A549 (cell line): Measurements from ENCODE around the gene THBS4. TPM values are rescaled to one million over a fixed set of nuclear protein-coding genes. Genes with fewer than 3 reads are reported as not detected.

Experiments used
- ATAC-seq, 2 experiments: fragments of 200-7000 bp in 1 of 2; fragments of >200 bp in 1 of 2; cut with Nextera tagmentation in 1 of 2; cut with Tn5 transposase in 1 of 2; 3 replicates each; pipeline versions ENCODE4 v1.8.0 to v1.9.1; 2018 to 2020; ENCODE audit warnings: mild to moderate bottlenecking in 1 of 2, moderate library complexity in 1 of 2
- CTCF ChIA-PET: fragments of 300-600 bp; sonication (Branson Sonifier 250); formaldehyde crosslinking; extraction: SDS; loops from one replicate; lab custom pipeline; 2021; ENCODE audit warnings: antibody characterized with exemption, inconsistent platforms; lab: Yijun Ruan, JAX
- POLR2A ChIA-PET: fragments of 350-600 bp; formaldehyde crosslinking; extraction: SDS; loops from one replicate; lab custom pipeline; 2021; ENCODE audit warnings: antibody characterized with exemption, inconsistent platforms; lab: Yijun Ruan, JAX
- DNase-seq, 2 experiments: peaks; one replicate each; pipeline versions ENCODE4 v3.0.0 to v3.0.0-alpha.2; 2011 to 2016; ENCODE audit warnings: low read depth in 1 of 2, low spot score in 1 of 2
- FAIRE-seq: peaks from 2 replicates; lab custom pipeline; 2011; peaks lifted over from hg19 to GRCh38; lab: Jason Lieb, UNC
- H3K27ac ChIP-seq, 2 experiments: fragments of >200 bp; sonication (Bioruptor Twin); formaldehyde crosslinking; 3 replicates each; pipeline ENCODE4 v1.5.1; 2016 to 2017
- H3K4me1 ChIP-seq: fragments of >200 bp; sonication (Bioruptor Twin); formaldehyde crosslinking; 3 replicates; pipeline ENCODE4 v1.6.1; 2016
- H3K4me2 ChIP-seq: fragments of >200 bp; sonication (Bioruptor Twin); formaldehyde crosslinking; 3 replicates; pipeline ENCODE4 v1.6.1; 2016
- H3K4me3 ChIP-seq: fragments of >200 bp; sonication (Bioruptor Twin); formaldehyde crosslinking; 3 replicates; pipeline ENCODE4 v1.5.1; 2016
- H3K9me3 ChIP-seq: fragments of >200 bp; sonication (Bioruptor Twin); formaldehyde crosslinking; 3 replicates; pipeline ENCODE4 v1.6.1; 2016
- CEBPB ChIP-seq, 2 experiments: fragments of >200 bp in 1 of 2; sonication (Bioruptor Twin) in 1 of 2; formaldehyde crosslinking in 1 of 2; IDR thresholded peaks; 2 replicates each; pipeline ENCODE4 v1.6.1; 2012 to 2016
- GATA3 ChIP-seq: IDR thresholded peaks from 2 replicates; pipeline ENCODE4 v1.6.1; 2012; ENCODE audit warnings: borderline replicate concordance
- HDAC2 ChIP-seq: fragments of 200-600 bp; sonication (generic); IDR thresholded peaks from 2 replicates; pipeline ENCODE4 v1.6.1; 2016
- JUN ChIP-seq, 2 experiments: fragments of >200 bp; sonication (Bioruptor Twin); formaldehyde crosslinking; IDR thresholded peaks; 2 replicates in 1 of 2; 3 replicates in 1 of 2; pipeline ENCODE4 v1.6.1; 2016 to 2017
- KDM5A ChIP-seq: fragments of 200-600 bp; sonication (generic); IDR thresholded peaks from 2 replicates; pipeline ENCODE4 v1.6.1; 2016; ENCODE audit warnings: antibody characterized with exemption, mild to moderate bottlenecking
- MAFK ChIP-seq: fragments of 450-650 bp; IDR thresholded peaks from 2 replicates; pipeline ENCODE4 v1.6.1; 2014; ENCODE audit not compliant: partially characterized antibody
- NFE2L2 ChIP-seq: fragments of 150-350 bp; conservative IDR thresholded peaks from 2 replicates; pipeline ENCODE4 v1.6.1; 2014; ENCODE audit warnings: low read length
- NPAS2 ChIP-seq: fragments of 250-450 bp; sonication (Bioruptor Pico); IDR thresholded peaks from 2 replicates; pipeline ENCODE4 v1.8.0; 2022; ENCODE audit warnings: mild to moderate bottlenecking, moderate library complexity, borderline replicate concordance
- RAD21 ChIP-seq, 2 experiments: fragments of >200 bp in 1 of 2; sonication (Bioruptor Twin) in 1 of 2; formaldehyde crosslinking in 1 of 2; IDR thresholded peaks in 1 of 2; conservative IDR thresholded peaks in 1 of 2; 2 replicates in 1 of 2; 3 replicates in 1 of 2; pipeline ENCODE4 v1.6.1; 2012 to 2018; ENCODE audit warnings: inconsistent platforms in 1 of 2
- RARB ChIP-seq: fragments of 250-450 bp; sonication (Bioruptor Pico); IDR thresholded peaks from 2 replicates; pipeline ENCODE4 v1.8.0; 2021; ENCODE audit warnings: mild to moderate bottlenecking, moderate library complexity
- RNF2 ChIP-seq: fragments of 200-600 bp; sonication (generic); IDR thresholded peaks from 2 replicates; pipeline ENCODE4 v1.6.1; 2016; ENCODE audit warnings: low read depth, mild to moderate bottlenecking, antibody characterized with exemption, moderate library complexity, borderline replicate concordance
- SMC3 ChIP-seq: fragments of >200 bp; sonication (Bioruptor Twin); formaldehyde crosslinking; IDR thresholded peaks from 3 replicates; pipeline ENCODE4 v1.6.1; 2018; ENCODE audit warnings: inconsistent platforms
- TFCP2L1 ChIP-seq: fragments of 250-450 bp; sonication (Bioruptor Pico); IDR thresholded peaks from 2 replicates; pipeline ENCODE4 v1.5.0; 2021; ENCODE audit warnings: mild to moderate bottlenecking
- ZSCAN20 ChIP-seq: fragments of 250-450 bp; sonication (Bioruptor Pico); IDR thresholded peaks from 2 replicates; pipeline ENCODE4 v1.8.0; 2022; ENCODE audit warnings: mild to moderate bottlenecking, moderate library complexity
- WGBS: methylation state at CpG from one replicate; pipeline ENCODE4 v1.1.6; 2017; ENCODE audit errors: missing lambda C conversion rate; 5-methylcytosine and 5-hydroxymethylcytosine counted together
- polyA plus RNA-seq, 4 experiments: library from polyadenylated mRNA; depleted of rRNA in 3 of 4; stranded (reverse); fragments of >200 nt; fragmentation: RNase III in 1 of 4; extraction: RNeasy Plus Mini Kit Qiagen cat#74134 plus additional on column Dnase treatment in 1 of 4; gene quantifications; 2 replicates in 3 of 4; 3 replicates in 1 of 4; pipeline ENCODE4 v1.2.3, GENCODE V29; 2011 to 2017
- TF ChIP-seq, protein P1 (sequence below): fragments of 150-350 bp; IDR thresholded peaks from 2 replicates; pipeline ENCODE4 v1.6.1; 2014; ENCODE audit warnings: low read depth, mild to moderate bottlenecking, low read length
- TF ChIP-seq, protein P2 (sequence below): IDR thresholded peaks from 2 replicates; pipeline ENCODE4 v1.6.1; 2012; ENCODE audit warnings: low read depth, borderline replicate concordance
- TF ChIP-seq, protein P3 (sequence below): fragments of 200-600 bp; sonication (generic); IDR thresholded peaks from 2 replicates; pipeline ENCODE4 v1.6.1; 2016; ENCODE audit warnings: antibody characterized with exemption, mild to moderate bottlenecking, moderate library complexity
- TF ChIP-seq, protein P4 (sequence below): fragments of >200 bp; sonication (Bioruptor Twin); formaldehyde crosslinking; IDR thresholded peaks from 2 replicates; pipeline ENCODE4 v1.6.1; 2016
- TF ChIP-seq, protein P5 (sequence below): fragments of >200 bp; sonication (Bioruptor Twin); formaldehyde crosslinking; IDR thresholded peaks from 3 replicates; pipeline ENCODE4 v1.5.1; 2016

The THBS4 gene
- polyA plus RNA-seq, 2 of the 4 experiments (the other 2 are of a cell fraction) = 0.28 to 0.41 TPM

DNA sequence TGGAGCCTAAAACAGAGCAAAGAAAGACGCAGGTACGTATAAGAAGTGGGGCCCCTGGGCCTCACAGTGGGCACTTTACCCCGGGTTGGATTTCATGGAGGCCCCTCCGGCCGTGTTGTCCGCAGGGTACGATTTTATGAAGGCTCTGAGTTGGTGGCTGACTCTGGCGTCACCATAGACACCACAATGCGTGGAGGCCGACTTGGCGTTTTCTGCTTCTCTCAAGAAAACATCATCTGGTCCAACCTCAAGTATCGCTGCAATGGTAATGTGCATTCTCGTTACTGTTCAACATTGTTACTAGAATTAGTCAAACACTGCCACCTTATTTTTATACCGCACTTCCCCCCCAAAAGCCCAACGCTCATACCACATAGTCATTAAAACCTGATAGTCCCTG lies 47.1 kb downstream of the THBS4 start:
- TF ChIP-seq RARB (CRISPR knock-in tag) = no peak
- no peak for TF ChIP-seq RAD21 (conservative IDR thresholded peaks at IDR 0.05 in 1 of 2, IDR thresholded peaks at IDR 0.05 in 1 of 2)
- no peak for TF ChIP-seq RNF2
- no peak for TF ChIP-seq GATA3
- TF ChIP-seq, protein P1, sequence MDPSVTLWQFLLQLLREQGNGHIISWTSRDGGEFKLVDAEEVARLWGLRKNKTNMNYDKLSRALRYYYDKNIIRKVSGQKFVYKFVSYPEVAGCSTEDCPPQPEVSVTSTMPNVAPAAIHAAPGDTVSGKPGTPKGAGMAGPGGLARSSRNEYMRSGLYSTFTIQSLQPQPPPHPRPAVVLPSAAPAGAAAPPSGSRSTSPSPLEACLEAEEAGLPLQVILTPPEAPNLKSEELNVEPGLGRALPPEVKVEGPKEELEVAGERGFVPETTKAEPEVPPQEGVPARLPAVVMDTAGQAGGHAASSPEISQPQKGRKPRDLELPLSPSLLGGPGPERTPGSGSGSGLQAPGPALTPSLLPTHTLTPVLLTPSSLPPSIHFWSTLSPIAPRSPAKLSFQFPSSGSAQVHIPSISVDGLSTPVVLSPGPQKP = no peak
- TF ChIP-seq NFE2L2 = no peak
- TF ChIP-seq HDAC2 = no peak
- TF ChIP-seq, protein P2, sequence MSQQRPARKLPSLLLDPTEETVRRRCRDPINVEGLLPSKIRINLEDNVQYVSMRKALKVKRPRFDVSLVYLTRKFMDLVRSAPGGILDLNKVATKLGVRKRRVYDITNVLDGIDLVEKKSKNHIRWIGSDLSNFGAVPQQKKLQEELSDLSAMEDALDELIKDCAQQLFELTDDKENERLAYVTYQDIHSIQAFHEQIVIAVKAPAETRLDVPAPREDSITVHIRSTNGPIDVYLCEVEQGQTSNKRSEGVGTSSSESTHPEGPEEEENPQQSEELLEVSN = no peak
- TF ChIP-seq, protein P3, sequence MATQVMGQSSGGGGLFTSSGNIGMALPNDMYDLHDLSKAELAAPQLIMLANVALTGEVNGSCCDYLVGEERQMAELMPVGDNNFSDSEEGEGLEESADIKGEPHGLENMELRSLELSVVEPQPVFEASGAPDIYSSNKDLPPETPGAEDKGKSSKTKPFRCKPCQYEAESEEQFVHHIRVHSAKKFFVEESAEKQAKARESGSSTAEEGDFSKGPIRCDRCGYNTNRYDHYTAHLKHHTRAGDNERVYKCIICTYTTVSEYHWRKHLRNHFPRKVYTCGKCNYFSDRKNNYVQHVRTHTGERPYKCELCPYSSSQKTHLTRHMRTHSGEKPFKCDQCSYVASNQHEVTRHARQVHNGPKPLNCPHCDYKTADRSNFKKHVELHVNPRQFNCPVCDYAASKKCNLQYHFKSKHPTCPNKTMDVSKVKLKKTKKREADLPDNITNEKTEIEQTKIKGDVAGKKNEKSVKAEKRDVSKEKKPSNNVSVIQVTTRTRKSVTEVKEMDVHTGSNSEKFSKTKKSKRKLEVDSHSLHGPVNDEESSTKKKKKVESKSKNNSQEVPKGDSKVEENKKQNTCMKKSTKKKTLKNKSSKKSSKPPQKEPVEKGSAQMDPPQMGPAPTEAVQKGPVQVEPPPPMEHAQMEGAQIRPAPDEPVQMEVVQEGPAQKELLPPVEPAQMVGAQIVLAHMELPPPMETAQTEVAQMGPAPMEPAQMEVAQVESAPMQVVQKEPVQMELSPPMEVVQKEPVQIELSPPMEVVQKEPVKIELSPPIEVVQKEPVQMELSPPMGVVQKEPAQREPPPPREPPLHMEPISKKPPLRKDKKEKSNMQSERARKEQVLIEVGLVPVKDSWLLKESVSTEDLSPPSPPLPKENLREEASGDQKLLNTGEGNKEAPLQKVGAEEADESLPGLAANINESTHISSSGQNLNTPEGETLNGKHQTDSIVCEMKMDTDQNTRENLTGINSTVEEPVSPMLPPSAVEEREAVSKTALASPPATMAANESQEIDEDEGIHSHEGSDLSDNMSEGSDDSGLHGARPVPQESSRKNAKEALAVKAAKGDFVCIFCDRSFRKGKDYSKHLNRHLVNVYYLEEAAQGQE = no peak
- TF ChIP-seq TFCP2L1 (CRISPR knock-in tag) = no peak
- no peak for TF ChIP-seq JUN (IDR thresholded peaks at IDR 0.05)
- TF ChIP-seq ZSCAN20 (CRISPR knock-in tag) = no peak
- TF ChIP-seq, protein P4, sequence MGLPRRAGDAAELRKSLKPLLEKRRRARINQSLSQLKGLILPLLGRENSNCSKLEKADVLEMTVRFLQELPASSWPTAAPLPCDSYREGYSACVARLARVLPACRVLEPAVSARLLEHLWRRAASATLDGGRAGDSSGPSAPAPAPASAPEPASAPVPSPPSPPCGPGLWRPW = no peak
- TF ChIP-seq CEBPB (IDR thresholded peaks at IDR 0.05) = no peak
- no peak for TF ChIP-seq KDM5A
- no peak for TF ChIP-seq NPAS2
- TF ChIP-seq MAFK = no peak
- Histone ChIP-seq H3K27ac (peak overlapping the region in 1 of 2 experiments; percentile 65; a peak in 2 of 6 replicates), H3K9me3 (no peaks in the 10 kb centered on the region), H3K4me1 (no peaks in the 10 kb centered on the region), H3K4me3 (no peak overlapping the region; the same call in 2 of the 3 replicates), H3K4me2 (peak overlapping the region; percentile 85)
- no peak for FAIRE-seq
- DNase-seq = no peak
- ChIA-PET POLR2A (interaction anchor here (0.5 kb wide), 1 partner anchor 99 kb away, joined by 3 read pairs; no protein-coding TSS in a partner anchor), CTCF (interaction anchor here (0.6 to 4.5 kb wide), 6 partner anchors 10 to 1062 kb away, joined by 3 to 51 read pairs (median 5); partner anchors contain the start of gene MTX3)
- no peak for ATAC-seq
- 96% methylated on average over 15 of the region's 15 CpGs for WGBS

DNA sequence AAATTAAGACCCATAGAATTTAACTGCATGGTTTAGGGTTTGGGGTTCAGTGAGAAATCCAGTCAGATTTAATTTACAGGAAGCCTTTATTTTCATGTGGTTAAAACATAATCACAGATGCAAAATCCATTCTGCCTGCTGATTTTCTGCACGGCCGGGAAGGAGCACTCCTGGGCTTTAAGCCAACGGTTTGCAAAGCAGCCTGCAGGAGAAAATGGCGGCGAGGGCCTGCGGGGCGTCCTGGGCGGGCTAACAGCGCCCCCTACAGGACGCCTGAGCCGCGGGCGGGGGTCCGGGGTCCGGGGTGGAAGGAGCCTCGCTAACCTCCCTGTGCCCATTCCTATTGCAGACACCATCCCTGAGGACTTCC lies 47.6 kb downstream of the THBS4 start:
- Histone ChIP-seq H3K27ac (peak overlapping the region; percentile 11 to 65; a peak in 4 of 6 replicates), H3K4me1 (no peaks in the 10 kb centered on the region), H3K9me3 (no peaks in the 10 kb centered on the region), H3K4me3 (peak overlapping the region; percentile 38), H3K4me2 (peak overlapping the region; percentile 85)
- peak; percentile 87 to 93 for ATAC-seq
- ChIA-PET POLR2A (no interaction called here), CTCF (interaction anchor here (0.6 to 4.5 kb wide), 70 partner anchors 9 to 1070 kb away, joined by 3 to 51 read pairs (median 4); partner anchors contain the start of genes MTX3 and SPZ1)
- TF ChIP-seq, protein P5, sequence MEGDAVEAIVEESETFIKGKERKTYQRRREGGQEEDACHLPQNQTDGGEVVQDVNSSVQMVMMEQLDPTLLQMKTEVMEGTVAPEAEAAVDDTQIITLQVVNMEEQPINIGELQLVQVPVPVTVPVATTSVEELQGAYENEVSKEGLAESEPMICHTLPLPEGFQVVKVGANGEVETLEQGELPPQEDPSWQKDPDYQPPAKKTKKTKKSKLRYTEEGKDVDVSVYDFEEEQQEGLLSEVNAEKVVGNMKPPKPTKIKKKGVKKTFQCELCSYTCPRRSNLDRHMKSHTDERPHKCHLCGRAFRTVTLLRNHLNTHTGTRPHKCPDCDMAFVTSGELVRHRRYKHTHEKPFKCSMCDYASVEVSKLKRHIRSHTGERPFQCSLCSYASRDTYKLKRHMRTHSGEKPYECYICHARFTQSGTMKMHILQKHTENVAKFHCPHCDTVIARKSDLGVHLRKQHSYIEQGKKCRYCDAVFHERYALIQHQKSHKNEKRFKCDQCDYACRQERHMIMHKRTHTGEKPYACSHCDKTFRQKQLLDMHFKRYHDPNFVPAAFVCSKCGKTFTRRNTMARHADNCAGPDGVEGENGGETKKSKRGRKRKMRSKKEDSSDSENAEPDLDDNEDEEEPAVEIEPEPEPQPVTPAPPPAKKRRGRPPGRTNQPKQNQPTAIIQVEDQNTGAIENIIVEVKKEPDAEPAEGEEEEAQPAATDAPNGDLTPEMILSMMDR = peak; percentile 94
- TF ChIP-seq SMC3 (peak; percentile 62; the same call in 2 of the 3 replicates), JUN (IDR thresholded peaks at IDR 0.05) (no peak), RAD21 (conservative IDR thresholded peaks at IDR 0.05 in 1 of 2, IDR thresholded peaks at IDR 0.05 in 1 of 2) (peak; percentile 67 to 86)
- WGBS = 2% methylated on average over 14 of the region's 16 CpGs
- DNase-seq = peak; percentile 73 to 77
- FAIRE-seq = no peak
